Lower leg skin (tissue), 4 donors: ENCODE data around the gene MTAP. TPM values are rescaled to one million over a fixed set of nuclear protein-coding genes. Genes with fewer than 3 reads are reported as not detected.
A peak's percentile ranks its signal among the peaks of the same experiment; 100 is the strongest.

Experiments used
- DNase-seq, 2 donors: peaks; one replicate each; pipeline ENCODE4 v3.0.0-alpha.2; 2019; ENCODE audit warnings: low spot score in 2 of 2
- H3K4me3 ChIP-seq: fragments of 200-600 bp; sonication (generic); 2 replicates; pipeline ENCODE4 v1.5.1; 2017; ENCODE audit warnings: mild to moderate bottlenecking, low read depth; ENCODE audit not compliant: poor library complexity, severe bottlenecking
- POLR2A ChIP-seq, 2 donors: fragments of 450-650 bp; IDR thresholded peaks; one replicate each; pipeline ENCODE4 v1.6.1; 2016 to 2017; ENCODE audit warnings: antibody characterized with exemption in 2 of 2, mild to moderate bottlenecking in 1 of 2, moderate library complexity in 1 of 2
- WGBS, 2 donors: methylation state at CpG; one replicate each; pipeline ENCODE4 v1.1.5; 2018; 5-methylcytosine and 5-hydroxymethylcytosine counted together
- intact Hi-C: fragments of 100-400 bp; cut with DNase I; formaldehyde crosslinking; loops from one replicate; pipeline ENCODE4 v1.15.0; 2023; ENCODE audit warnings: low total_unique reads
- total RNA-seq, 4 donors: library from RNA; depleted of rRNA; stranded (reverse); fragments of >200 nt; gene quantifications; one replicate each; pipeline ENCODE4 v1.1.0, GENCODE V29; 2016
- TF ChIP-seq, protein P1 (sequence below), 3 donors: fragments of 450-650 bp; IDR thresholded peaks; one replicate each; pipeline ENCODE4 v1.5.1; 2016; ENCODE audit warnings: antibody characterized with exemption in 3 of 3, mild to moderate bottlenecking in 3 of 3, moderate library complexity in 2 of 3

The MTAP gene
- total RNA-seq, 4 donors from 2014 or later = 12.9 to 18.2 (median 14.7) TPM

DNA sequence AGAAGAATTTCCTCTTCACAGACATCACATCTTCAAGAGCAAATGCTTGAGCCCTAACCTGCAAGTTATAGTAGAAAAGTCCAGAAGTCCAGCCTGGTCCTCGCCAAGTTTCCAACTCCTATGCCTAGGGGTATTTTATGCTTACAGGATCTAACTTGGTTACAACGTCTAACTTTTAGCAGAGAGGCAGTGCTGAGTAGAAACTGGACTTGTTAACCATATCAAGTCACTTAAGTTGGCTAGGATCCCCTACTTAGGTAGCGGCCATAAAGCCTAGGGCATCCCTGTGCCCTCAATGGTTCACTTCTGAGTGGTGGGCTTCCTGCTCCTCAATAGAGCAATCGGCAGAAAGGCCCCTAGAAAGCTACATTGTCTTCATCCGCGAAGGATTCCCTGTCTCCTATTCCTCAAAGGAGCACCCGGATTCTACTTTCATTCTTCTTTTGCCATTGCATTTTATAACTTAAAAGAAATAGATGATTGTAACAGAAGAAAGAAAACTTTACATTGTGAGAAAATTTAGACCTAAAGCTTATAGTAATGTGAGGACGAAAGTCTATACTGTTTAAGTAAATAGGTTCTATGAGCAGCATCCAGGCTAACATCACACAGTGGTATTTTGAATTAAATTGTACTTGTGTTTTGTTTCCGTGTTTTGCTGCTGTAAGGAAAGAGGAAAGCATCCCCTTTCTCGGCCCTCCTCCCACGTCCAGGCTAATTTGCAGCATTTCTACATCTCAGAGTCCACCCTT lies 1.3 kb upstream of the MTAP start:
- intact Hi-C loops = no loop called here
- H3K4me3 ChIP-seq = no peak overlapping the region
- 74 to 77% methylated on average over 11 of the region's 11 CpGs for WGBS, 2 donors
- no peak for DNase-seq
- no peak for TF ChIP-seq POLR2A (IDR thresholded peaks at IDR 0.05)

DNA sequence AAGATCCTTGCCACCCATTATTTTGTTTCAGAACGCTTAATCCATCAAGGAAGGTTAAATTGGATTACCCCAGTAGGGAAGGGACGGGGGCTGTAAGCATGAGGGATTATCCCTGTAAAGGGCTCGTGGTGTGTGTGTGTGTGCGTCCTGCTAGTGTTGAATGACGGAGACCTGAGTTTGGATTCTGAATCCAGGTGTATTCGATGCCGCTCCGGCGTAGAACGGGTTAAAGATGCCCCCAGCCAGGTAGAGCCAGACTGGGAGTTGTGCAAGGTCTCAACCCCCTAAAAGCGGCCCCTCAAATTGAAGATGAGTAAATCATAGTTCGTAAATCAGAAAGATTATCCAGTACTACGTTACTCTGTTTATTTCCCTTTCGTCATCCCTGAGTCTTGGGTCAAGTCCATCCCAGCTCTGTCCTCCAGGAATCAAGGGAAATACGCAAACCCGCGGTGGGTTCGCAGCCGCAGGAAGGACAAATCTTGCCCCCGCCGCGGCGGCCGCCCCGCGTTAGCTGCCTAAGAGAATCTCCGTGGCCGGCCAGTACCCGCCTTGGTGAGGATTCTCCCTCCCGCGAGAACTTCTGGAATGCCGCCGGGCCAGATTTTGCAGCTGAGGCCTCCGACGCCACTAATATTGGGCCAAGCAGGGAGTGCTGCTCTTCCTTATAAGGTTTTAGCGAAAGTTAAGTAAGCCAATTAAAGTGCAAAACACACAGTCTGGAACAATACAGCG lies 586 bp upstream of the MTAP start:
- H3K4me3 ChIP-seq = peak overlapping the region; percentile 85

DNA sequence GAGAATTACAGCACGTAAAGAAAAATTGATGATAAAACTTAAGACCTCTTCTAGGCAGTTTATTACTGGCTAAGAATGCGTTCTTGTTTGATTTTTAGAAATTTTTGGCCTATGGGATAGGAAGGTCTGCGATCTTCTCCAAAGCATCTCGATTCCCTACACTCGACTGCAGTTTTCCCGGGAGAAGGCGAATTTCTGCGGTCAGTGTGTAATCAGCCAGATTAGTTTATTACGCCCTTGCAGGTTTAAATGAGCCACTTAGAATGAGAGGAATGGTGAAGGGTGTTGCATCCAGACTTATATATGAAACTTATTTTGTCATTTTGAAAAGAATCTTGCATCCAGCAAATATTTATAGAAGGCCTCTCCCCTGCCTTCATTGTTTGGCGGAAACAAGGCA lies 1.2 kb downstream of the MTAP start:
- TF ChIP-seq, protein P1, sequence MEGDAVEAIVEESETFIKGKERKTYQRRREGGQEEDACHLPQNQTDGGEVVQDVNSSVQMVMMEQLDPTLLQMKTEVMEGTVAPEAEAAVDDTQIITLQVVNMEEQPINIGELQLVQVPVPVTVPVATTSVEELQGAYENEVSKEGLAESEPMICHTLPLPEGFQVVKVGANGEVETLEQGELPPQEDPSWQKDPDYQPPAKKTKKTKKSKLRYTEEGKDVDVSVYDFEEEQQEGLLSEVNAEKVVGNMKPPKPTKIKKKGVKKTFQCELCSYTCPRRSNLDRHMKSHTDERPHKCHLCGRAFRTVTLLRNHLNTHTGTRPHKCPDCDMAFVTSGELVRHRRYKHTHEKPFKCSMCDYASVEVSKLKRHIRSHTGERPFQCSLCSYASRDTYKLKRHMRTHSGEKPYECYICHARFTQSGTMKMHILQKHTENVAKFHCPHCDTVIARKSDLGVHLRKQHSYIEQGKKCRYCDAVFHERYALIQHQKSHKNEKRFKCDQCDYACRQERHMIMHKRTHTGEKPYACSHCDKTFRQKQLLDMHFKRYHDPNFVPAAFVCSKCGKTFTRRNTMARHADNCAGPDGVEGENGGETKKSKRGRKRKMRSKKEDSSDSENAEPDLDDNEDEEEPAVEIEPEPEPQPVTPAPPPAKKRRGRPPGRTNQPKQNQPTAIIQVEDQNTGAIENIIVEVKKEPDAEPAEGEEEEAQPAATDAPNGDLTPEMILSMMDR (IDR thresholded peaks at IDR 0.05) = no peak
- no peak for TF ChIP-seq POLR2A (IDR thresholded peaks at IDR 0.05)
- DNase-seq = no peak
- intact Hi-C loops = no loop called here
- H3K4me3 ChIP-seq = no peak overlapping the region
- WGBS, 2 donors = 38 to 51% methylated on average over 10 of the region's 10 CpGs

More for the DNA sequence above, 586 bp upstream of the MTAP start:
- WGBS, 2 donors = 8 to 9% methylated on average over 37 of the region's 37 CpGs
- TF ChIP-seq, protein P1 (IDR thresholded peaks at IDR 0.05) = no peak
- TF ChIP-seq POLR2A (IDR thresholded peaks at IDR 0.05) = no peak
- intact Hi-C loops = no loop called here
- DNase-seq = peak; percentile 73 to 93

DNA sequence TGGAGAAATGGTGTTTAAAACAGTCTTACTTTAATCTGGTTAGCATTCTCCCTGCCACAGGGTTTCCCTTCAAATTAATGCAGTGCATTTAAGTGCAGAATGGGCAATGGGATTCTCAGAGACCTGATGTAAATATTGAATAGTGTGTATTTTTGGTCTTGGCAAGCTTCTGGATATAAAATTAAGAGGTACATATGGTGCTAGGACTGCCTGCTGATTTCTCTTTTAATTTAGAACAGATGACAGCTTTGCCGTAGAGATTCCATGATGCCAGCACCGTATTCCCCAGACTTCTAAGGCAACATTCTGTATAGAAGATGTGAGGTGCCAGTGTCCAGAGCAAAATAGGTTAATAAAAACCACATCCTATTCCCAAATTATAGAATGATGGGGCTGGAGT lies 1.9 kb downstream of the MTAP start:
- no peak for TF ChIP-seq POLR2A (IDR thresholded peaks at IDR 0.05)
- TF ChIP-seq, protein P1 (IDR thresholded peaks at IDR 0.05) = no peak
- WGBS, 2 donors = 82 to 85% methylated on average over 2 of the region's 2 CpGs
- intact Hi-C loops = no loop called here
- H3K4me3 ChIP-seq = no peak overlapping the region
- no peak for DNase-seq

DNA sequence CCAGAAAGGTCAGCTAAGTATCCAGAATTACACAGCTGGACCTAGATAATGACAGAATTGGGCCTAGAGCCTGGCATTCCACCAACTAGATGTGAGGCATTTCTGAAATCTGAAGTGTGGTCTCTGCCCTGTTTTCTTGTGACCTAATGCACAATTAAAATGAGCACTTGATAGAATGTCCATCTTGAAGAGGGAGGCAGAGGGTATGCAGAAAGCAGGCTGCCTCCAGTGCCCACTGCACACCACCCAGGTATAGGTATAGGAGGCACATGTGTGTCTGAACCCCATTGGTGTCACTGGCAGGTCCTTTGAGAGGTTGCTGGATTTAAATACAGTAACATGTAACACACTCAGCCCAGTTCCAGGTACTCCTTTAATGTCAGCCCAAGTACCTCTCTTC lies 2.4 kb downstream of the MTAP start:
- intact Hi-C loops = no loop called here
- no peak overlapping the region for H3K4me3 ChIP-seq
- no peak for TF ChIP-seq POLR2A (IDR thresholded peaks at IDR 0.05)
- TF ChIP-seq, protein P1 (IDR thresholded peaks at IDR 0.05) = no peak
- DNase-seq = no peak

DNA sequence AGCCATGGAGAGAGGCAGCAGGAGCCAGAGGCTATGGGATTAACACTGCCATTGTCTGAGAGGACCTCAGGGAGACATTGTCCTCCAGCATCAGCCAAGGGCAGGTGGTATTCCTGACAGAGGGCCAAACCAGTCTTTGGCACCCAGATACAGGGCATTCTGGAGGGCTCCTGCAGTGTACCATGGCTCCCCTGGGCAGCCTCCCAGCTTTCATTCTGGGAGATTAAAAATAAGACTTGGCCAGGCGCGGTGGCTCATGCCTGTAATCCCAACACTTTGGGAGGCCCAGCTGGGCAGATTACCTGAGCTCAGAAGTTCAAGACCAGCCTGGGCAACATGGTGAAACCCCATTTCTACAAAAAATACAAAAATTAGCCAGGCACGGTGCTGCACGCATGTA lies 4.2 kb downstream of the MTAP start:
- intact Hi-C loops = no loop called here
- no peak overlapping the region for H3K4me3 ChIP-seq
- TF ChIP-seq, protein P1 (IDR thresholded peaks at IDR 0.05) = no peak
- TF ChIP-seq POLR2A (IDR thresholded peaks at IDR 0.05) = no peak
- no peak for DNase-seq
- 90 to 94% methylated on average over 4 of the region's 4 CpGs for WGBS, 2 donors
